Urothelium cell line (cell line): ENCODE data around the gene KANSL3.
"Not testable (repeated sequence)": the region's sequence is repeated elsewhere in the genome, so short reads cannot be mapped to it uniquely, and the experiment has no call there.

Experiments
- DNase-seq: peaks from one replicate; pipeline ENCODE4 v3.0.0; 2011; ENCODE audit warnings: low spot score, mixed read lengths
- FAIRE-seq: peaks from 2 replicates; lab custom pipeline; 2011; peaks lifted over from hg19 to GRCh38; lab: Jason Lieb, UNC

Gene KANSL3

GRCh38 chr2:96638144-96639121 lies at the start of gene KANSL3:
Gene KANSL3, minus strand, starts transcription at chr2:96638312. Its CDS starts 1,177 bp downstream, at chr2:96637135.
- FAIRE-seq, result peak; percentile 88

DNA sequence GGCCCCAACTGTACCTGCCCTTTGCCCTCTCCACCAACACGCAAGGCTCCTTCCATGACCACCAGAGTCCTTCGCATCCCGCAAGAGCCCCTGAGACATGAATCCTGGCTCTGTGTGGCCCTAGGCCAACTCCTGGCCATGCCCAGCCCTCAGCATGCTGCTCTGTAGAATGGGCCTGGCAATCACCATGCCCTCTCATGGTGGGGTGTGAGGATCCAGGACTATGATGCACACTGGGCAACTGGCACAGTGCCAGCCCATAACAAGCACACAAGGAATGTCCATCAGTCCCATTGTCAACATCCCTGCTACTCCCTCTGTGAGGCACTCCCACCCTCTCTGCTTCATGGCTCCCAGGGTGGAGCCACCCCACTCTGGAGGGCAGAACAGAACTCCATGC lies 49.2 kb upstream of the KANSL3 start:
- peak; percentile 78 for FAIRE-seq
- no peak for DNase-seq

More at GRCh38 chr2:96638144-96639121, at the start of gene KANSL3:
- peak; percentile 95 for DNase-seq

- FAIRE-seq, result no peak
- peak; percentile 49 for DNase-seq
Observed at GRCh38 chr2:96685577-96686459, 47.7 kb upstream of the KANSL3 start.

DNA sequence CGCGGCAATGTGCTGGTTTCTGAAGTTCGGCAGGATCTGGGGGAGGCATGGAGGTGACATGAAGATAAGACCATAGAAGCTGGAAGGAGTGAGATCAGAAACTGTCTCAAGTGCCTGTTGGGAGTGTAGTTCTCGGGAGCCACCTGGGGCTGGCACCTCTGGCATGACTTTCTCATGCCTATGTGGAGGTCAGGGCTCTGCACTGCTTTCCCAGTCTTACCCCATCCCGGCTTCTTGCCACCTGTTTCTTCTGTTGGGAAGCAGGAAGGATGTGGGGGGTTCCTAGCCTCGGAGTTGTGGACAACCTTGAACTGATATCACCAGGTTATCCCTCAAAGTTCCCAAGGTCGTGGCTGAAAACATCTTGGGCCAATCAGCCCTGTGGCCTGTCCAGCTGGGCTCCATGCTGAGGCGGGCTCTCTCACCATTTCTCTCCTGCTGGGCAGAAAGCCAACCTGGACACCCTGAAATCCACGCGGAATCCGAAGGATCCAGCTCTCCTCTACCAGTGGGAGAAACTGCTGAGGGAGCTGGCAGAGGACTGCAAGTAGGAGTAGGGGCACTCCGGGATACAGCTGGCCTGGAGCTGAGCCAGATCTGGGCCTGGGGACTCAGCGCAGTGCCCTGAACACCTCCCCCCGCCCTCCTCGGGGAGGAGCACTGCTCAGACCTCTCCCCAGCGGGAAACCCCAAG lies 46.9 kb upstream of the KANSL3 start:
- DNase-seq, result no peak
- no peak for FAIRE-seq

DNA sequence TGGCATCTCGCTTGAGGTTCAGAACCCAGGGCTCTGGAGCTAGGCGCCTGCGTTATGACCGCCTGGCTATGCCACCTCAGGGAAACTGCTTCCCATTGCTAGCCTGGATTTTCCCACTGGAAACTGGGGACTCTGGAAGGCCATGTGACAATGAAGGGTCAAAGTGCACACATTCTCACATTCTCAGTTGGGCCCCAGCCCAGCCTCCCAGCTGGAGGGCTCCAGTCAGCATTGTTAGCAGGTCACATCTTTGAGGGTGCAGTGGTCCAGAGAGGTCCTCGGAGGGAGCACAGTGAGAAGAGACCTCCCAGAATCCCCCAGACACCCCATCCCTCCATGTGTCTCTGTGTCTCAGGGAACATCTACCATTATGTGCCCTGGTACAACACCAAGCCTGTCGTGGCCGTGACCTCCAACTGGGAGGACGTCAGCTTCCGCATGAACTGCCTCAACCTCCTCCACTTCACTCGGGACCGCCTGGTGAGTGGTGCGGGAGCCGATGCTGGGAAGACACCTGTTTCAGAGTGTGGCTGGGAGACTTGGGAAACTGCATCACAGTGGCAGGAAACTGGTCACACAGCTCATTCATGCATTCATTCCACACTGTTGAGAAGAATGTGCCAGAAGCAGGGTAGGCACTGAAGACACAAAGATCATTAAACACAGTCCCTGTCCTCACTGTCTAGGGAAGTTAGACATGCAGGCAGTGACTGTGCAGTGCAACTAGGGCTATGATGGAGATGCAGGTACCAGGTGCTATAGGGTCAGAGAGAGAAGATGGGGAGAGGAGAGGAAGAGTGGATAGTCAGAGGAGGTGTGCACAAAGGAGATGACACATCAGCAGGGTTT lies 46.1 kb upstream of the KANSL3 start:
- DNase-seq (no peak), FAIRE-seq (no peak)

- DNase-seq (no peak), FAIRE-seq (no peak)
Observed at GRCh38 chr2:96683307-96683706, 45.2 kb upstream of the KANSL3 start.

- DNase-seq (no peak), FAIRE-seq (no peak)
Observed at GRCh38 chr2:96681540-96681939, 43.4 kb upstream of the KANSL3 start.

- no peak for FAIRE-seq
- DNase-seq, result no peak
Observed at GRCh38 chr2:96680561-96681141, 42.5 kb upstream of the KANSL3 start.

DNA sequence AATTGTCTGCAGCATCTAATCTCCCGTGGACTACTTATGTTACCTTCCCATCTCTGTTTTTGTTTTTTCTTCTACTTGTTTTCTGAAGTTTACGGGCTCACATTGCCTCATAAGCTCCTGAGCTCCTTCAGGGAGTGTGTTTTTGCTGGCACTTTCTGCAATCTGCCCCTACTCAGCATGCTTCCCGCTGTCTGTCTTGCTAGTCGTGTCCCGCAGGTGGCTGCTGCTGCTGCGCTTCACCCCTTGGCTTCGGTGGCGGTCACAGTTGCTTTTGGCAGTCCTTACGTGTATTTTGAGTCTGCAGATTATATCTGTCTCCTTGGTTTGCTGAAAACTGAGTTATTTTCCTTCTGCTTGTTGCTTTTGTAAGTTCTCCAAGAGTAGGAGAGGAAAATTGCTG lies 41.7 kb upstream of the KANSL3 start:
- DNase-seq (no peak), FAIRE-seq (no peak)

- DNase-seq (no peak), FAIRE-seq (peak; percentile 59)
Observed at GRCh38 chr2:96669539-96670215, 31.6 kb upstream of the KANSL3 start.

- FAIRE-seq (no peak), DNase-seq (no peak)
Observed at GRCh38 chr2:96668771-96669170, 30.7 kb upstream of the KANSL3 start.

DNA sequence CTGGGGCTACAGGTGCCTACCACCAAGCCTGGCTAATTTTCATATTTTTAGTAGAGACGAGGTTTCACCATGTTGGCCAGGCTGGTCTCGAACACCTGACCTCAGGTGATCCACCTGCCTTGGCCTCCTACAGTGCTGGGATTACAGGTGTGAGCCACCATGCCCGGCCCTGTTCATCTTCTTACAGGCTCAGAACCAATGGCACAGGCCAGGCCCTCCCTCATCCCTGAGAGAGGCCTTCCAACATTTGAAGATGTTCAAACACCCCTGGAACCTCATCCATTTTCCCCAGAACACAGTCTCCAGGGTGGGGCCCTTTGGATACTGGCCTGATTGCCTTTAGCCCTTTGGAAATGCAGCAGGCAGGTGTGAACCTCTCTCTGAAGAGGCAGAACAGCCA lies 27.6 kb upstream of the KANSL3 start:
- not testable (repeated sequence) for FAIRE-seq, DNase-seq

DNA sequence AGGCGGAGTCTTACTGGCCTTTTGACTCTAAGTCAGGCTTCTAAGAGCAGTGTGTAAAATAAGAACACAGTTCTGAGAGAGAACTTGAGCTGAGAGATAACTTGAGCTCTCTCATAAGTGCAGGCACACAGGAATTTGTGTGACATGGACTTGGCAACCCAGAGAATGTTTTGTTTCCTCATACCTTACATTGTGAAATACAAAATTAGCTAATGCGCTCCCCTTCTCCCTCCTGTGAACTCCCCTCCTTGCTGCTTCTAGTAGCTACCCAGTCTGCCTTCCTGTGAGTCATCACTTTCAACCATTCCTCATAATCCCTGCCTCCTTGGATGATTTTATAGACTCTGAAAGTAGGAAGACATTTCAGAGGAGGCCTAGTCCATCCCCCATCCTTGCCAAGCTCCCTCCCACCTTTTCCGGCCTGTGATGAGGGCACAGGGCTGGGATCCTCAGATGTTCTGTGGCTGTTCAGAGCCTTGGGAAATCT lies 27.0 kb upstream of the KANSL3 start:
- peak; percentile 92 for DNase-seq
- FAIRE-seq, result peak; percentile 74

DNA sequence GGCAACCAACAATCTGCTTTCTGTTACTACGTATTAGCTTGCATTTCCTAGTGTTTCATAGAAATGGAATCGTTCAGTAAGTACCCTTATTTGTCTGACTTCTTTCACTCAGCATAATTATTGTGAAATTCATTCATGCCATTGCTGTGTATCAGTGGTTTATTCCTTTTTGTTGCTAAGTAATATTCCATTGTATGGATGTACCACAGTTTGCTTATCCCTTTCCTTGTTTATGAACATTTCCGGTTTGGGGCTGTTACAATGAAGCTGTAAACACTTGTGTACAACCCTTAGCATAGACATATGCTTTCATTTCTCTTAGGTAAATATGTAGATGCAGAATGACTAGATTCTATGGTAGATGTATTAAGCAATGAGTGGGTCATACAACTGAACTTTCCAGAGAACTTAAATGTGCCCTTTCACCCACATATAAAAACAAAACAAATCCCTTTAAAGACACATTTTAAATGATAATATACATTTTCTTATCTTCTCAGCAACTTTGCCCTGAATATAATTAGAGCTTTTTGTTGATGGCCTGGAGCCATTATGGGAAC lies 26.3 kb upstream of the KANSL3 start:
- FAIRE-seq (no peak), DNase-seq (no peak)

DNA sequence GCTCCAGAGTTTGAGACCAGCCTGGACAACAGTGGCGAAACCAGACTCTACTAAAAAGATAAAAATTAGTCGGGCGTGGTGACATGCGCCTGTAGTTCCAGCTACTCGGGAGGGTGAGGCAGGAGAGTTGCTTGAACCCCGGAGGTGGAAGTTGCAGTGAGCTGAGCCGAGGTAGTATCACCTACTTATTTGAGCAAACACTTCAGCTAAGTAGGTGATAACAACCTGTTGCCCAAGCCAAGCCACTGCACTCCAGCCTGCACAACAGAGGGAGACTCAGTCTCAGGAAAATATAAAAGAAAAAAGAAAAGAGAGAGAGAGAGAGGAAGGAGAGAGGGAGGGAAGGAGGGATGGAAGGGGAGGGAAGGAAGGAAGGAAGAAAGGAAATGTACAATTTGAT lies 25.7 kb upstream of the KANSL3 start:
- FAIRE-seq (no peak), DNase-seq (no peak)

GRCh38 chr2:96663177-96663576 lies 25.1 kb upstream of the KANSL3 start:
- DNase-seq, result no peak
- peak; percentile 62 for FAIRE-seq

- no peak for DNase-seq
- no peak for FAIRE-seq
Observed at GRCh38 chr2:96662360-96662759, 24.2 kb upstream of the KANSL3 start.

GRCh38 chr2:96661324-96661723 lies 23.2 kb upstream of the KANSL3 start:
- DNase-seq (no peak), FAIRE-seq (no peak)

GRCh38 chr2:96656540-96656939 lies 18.4 kb upstream of the KANSL3 start:
- no peak for FAIRE-seq
- no peak for DNase-seq
